C4-2B (cell line): ENCODE measurements around the gene USP34.
"Not testable (repeated sequence)": the region's sequence is repeated elsewhere in the genome, so short reads cannot be mapped to it uniquely, and the experiment has no call there.

Source experiments
- H3K27ac ChIP-seq: fragments of 450-650 bp; 2 replicates; pipeline ENCODE4 v1.5.1; 2017
- ZFX ChIP-seq: fragments of 450-650 bp; IDR thresholded peaks from 2 replicates; pipeline ENCODE4 v1.6.1; 2017
- TF ChIP-seq, protein P1 (sequence below): fragments of 450-650 bp; conservative IDR thresholded peaks from 2 replicates; pipeline ENCODE4 v1.5.1; 2017; ENCODE audit warnings: mild to moderate bottlenecking

The USP34 gene

DNA sequence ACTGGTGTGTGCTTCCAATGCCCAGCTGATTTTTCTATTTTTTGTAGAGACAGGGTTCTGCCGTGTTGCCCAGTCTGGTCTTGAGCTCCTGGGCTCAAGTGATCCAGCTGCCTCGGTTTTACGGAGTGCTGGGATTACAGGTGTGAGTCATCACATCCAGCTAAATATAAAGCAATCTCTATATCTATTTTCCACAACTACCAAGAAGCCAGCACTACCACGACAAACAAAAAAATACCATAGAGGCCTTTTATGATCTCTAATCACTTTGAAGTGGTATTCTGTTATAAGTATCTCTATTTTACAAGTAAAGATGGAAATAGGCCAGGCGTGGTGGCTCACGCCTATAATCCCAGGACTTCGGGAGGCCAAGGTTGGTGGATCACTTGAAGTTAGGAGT lies 274.2 kb downstream of the USP34 start:
- TF ChIP-seq, protein P1, sequence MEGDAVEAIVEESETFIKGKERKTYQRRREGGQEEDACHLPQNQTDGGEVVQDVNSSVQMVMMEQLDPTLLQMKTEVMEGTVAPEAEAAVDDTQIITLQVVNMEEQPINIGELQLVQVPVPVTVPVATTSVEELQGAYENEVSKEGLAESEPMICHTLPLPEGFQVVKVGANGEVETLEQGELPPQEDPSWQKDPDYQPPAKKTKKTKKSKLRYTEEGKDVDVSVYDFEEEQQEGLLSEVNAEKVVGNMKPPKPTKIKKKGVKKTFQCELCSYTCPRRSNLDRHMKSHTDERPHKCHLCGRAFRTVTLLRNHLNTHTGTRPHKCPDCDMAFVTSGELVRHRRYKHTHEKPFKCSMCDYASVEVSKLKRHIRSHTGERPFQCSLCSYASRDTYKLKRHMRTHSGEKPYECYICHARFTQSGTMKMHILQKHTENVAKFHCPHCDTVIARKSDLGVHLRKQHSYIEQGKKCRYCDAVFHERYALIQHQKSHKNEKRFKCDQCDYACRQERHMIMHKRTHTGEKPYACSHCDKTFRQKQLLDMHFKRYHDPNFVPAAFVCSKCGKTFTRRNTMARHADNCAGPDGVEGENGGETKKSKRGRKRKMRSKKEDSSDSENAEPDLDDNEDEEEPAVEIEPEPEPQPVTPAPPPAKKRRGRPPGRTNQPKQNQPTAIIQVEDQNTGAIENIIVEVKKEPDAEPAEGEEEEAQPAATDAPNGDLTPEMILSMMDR: no peak
- TF ChIP-seq ZFX: no peak
- no peak overlapping the region for H3K27ac ChIP-seq

DNA sequence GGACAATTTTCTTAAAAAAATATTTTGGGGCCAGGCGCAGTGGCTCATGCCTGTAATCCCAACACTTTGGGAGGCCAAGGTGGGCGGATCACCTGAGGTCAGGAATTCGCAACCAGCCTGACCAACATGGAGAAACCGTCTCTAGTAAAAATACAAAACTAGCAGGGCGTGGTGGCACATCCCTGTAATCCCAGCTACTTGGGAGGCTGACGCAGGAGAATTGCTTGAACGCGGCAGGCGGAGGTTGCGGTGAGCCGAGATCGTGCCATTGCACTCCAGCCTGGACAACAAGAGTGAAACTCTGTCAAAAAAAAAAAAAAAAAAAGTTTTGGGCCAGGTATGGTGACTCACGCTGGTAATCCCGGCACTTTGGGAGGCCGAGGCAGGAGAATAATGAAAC lies 276.2 kb downstream of the USP34 start:
- not testable (repeated sequence) for H3K27ac ChIP-seq

DNA sequence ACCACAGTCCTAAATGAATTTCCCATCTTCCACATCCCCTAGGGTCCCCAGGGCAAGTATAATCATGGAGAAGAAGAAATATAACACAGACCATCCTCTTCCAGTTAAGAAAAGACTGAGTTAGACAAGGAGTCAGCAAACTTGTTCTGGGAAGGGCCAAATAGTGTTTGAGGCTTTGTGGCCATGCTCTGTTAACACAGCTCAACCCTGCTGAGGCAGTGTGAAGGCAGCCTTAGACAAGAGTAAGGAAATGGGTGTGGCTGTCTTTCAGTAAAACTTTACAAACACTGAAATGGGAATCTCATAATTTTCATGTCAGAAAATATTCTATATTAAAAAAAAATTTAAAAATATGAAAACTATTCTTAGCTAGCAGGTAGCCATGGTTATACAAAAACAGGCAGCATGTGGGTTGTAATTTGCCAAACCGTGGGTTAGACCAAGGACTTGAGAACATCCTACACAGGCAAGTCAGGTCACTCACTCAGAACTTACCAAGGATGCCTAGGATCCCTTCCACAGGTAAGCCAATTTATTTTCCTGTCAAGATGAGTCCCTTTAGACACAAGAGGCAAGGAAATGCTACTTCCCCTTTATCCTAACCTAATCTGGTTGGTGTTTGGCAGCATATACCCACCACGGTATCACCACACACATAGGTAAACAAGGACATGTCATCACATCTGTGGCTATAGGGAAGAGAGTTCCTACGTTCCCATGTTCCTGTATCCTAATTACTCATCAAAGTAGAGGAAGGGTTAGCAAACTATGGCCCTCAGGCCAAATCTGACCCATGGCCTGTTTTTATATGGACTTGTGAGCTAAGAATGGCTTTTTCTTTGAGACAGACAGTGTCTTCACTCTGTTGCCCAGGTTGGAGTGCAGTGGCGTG lies 277.0 kb downstream of the USP34 start:
- TF ChIP-seq, protein P1: no peak
- no peak for TF ChIP-seq ZFX
- no peak overlapping the region for H3K27ac ChIP-seq

DNA sequence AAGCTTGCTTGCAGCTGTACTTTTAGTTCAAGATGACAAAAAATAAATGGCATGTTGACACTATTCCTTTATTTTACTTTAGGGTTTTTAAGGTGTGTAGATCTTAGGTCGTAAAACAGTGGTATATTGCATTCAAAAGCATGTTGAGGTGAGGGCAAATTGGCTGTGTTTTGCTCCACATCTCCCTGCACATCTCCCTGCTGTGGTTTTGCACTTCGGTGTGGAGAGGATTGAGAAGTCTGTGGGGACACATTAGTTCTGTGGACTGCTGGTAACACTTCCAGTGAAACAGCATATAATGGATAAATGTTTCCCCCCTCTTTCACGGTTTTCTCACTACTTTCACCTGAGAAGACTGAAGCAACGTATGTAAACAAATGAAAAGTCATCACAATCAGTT lies 283.8 kb downstream of the USP34 start:
- TF ChIP-seq, protein P1: no peak
- TF ChIP-seq ZFX: no peak
- no peak overlapping the region for H3K27ac ChIP-seq

DNA sequence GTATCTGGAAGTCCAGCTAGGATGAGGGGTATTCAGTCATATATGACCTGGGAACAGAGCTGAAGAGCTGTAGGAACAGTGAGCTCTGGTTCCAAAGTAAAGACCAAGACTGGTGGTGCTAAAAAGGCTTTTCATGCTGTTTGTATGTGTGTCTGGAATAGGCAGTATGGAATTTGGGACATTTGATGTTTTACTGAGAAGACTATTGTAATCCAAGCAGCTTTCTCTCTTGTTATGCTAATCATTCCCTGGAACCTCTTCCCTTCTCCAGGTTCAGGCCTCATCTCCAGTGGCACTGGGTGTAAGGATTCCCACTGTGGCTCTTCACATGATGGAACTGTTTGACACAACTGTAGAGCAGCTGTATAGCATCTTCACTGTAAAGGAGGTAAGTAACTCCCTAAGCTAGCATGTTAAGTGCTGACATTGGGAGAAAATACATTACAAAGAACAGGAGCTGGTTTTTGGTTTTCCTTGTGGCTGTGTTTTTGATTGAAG lies 285.6 kb downstream of the USP34 start:
- H3K27ac ChIP-seq: no peak overlapping the region
- TF ChIP-seq ZFX: no peak
- TF ChIP-seq, protein P1: no peak

DNA sequence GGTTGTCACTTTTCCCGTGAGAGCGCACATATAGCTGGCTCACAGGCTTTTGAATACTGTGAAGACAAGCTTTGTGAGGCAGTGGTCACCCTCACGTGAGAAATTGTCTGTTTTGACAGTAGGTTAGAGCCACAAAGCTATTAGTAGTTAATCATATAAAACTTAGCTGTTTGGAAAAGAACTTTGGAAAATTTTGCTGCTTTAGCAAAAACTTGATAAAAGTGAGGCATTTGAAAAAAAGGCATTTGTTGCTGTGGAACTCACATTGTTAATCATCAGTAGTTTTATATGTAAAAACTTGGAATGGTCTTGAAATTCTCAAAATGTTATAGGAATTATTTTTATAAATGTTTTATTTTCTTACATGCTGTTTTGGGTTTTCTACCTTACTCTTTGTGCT lies 286.6 kb downstream of the USP34 start:
- TF ChIP-seq, protein P1: no peak
- TF ChIP-seq ZFX: no peak
- H3K27ac ChIP-seq: no peak overlapping the region

DNA sequence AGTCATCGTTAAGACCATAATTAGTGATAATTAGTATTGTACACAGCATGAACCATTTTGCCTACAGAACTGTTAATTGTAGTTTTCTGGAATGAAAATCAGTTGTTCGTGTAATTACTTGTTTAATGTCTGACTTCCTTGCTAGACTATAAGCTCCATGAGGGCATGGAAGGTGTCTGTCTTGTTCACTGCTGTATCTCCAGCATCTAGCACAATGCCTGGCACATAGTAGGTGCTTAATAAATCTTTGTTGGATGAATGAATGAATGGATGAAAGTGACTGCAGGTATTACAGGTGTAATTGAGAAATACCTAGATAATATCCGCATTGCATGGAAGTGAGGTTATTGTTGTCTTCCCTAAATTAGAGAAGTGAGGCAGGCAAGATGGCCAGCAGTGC lies 287.1 kb downstream of the USP34 start:
- TF ChIP-seq, protein P1: no peak
- TF ChIP-seq ZFX: no peak
- no peak overlapping the region for H3K27ac ChIP-seq

DNA sequence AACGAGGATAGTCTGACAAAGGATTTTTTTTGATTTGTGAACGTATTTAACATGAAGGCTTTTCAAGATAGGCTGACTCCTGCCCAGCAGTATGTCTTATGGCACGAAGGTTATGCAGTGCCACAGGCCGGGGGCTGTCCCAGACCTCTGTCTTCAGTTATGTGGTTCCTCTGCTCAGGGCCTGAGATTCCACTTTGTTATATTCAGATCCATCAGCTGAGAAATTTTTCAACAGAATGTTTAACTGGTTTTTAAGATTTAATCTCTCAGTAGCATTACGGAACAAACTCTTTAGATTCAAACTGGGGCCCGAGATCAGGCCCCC lies 288.9 kb downstream of the USP34 start:
- H3K27ac ChIP-seq: no peak overlapping the region
- TF ChIP-seq, protein P1: no peak
- TF ChIP-seq ZFX: no peak
